Measurements from ENCODE around the gene INSR. TPM values are rescaled to one million over a fixed set of nuclear protein-coding genes. Genes with fewer than 3 reads are reported as not detected.
A peak's percentile ranks its signal among the peaks of the same experiment; 100 is the strongest.

The INSR gene
- total and polyA plus RNA-seq, 4 donors: 4.8 to 106 (median 39.5) TPM

DNA sequence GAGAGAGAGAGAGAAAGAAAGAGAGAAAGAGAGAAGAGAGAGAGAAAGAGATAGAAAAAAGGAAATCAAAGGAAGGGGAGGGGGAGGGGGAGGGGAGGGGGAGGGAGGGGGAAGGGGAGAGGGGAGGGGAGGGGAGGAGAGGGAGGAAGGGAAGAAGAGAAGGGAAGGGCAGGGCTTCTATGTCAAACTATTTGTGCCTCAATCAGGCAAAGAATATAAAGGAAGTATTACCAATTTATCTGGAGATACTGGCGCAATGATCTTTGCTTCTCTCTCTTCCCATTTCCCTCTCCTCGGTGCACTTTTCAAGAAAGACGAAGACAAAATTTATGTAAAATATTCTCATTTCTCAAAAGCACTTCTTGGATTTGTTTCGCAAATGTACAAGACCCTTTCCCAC, 9.3 kb upstream of the INSR start:
- Histone ChIP-seq H3K27ac (ENCODE audit: low read depth in 1 of 2, low read length in 2 of 2) (no peak overlapping the region), H3K4me1 (ENCODE audit: control insufficient read depth in 1 of 2, insufficient read depth in 2 of 2, low read length in 2 of 2) (no peaks in the 10 kb centered on the region), H3K9me3 (ENCODE audit: control insufficient read depth, low read length) (no peaks in the 10 kb centered on the region), H3K36me3 (ENCODE audit: control insufficient read depth in 1 of 2, insufficient read depth in 2 of 2, low read length in 1 of 2) (no peaks in the 10 kb centered on the region), H3K27me3 (ENCODE audit: control insufficient read depth in 1 of 2, insufficient read depth in 2 of 2, low read length in 1 of 2) (no peaks in the 10 kb centered on the region), H3K4me3 (ENCODE audit: low read length in 2 of 2) (no peak overlapping the region)
- intact Hi-C loops (cut with DNase I): no loop called here
- no peak for DNase-seq
- ATAC-seq (ENCODE audit: low FRiP score): no peak
- 85 to 88% methylated on average over 4 of the region's 4 CpGs for WGBS, 2 donors

DNA sequence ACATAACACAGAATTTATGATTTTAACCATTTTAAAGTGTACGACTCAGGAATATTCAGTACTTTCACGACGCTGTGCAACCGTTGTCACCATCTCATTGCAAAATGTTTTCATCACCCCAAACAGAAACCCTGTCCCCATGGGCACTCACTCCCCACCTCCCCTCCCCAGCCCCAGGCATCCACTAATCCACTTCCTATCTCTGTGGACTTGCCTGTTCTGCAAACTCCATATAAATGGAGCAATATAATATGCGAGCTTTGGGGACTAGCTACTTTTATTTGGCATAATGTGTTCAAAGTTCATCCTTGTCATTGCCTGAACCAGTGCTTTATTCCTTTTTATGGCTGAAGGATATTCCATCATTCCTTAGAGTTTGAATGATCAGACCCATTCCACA, 7.3 kb upstream of the INSR start:
- 87 to 88% methylated on average over 5 of the region's 5 CpGs for WGBS, 2 donors
- Histone ChIP-seq H3K27ac (ENCODE audit: low read depth in 1 of 2, low read length in 2 of 2) (no peak overlapping the region), H3K27me3 (ENCODE audit: control insufficient read depth in 1 of 2, insufficient read depth in 2 of 2, low read length in 1 of 2) (no peaks in the 10 kb centered on the region), H3K36me3 (ENCODE audit: control insufficient read depth in 1 of 2, insufficient read depth in 2 of 2, low read length in 1 of 2) (no peaks in the 10 kb centered on the region), H3K9me3 (ENCODE audit: control insufficient read depth, low read length) (no peaks in the 10 kb centered on the region), H3K4me3 (ENCODE audit: low read length in 2 of 2) (no peak overlapping the region), H3K4me1 (ENCODE audit: control insufficient read depth in 1 of 2, insufficient read depth in 2 of 2, low read length in 2 of 2) (no peaks in the 10 kb centered on the region)
- no peak for DNase-seq
- intact Hi-C loops (cut with DNase I): no loop called here
- no peak for ATAC-seq (ENCODE audit: low FRiP score)

- no peaks in the 10 kb centered on the region for H3K4me1 ChIP-seq (ENCODE audit: control insufficient read depth in 1 of 2, insufficient read depth in 2 of 2, low read length in 2 of 2)
- no peaks in the 10 kb centered on the region for H3K9me3 ChIP-seq (ENCODE audit: control insufficient read depth, low read length)
- H3K4me3 ChIP-seq (ENCODE audit: low read length in 2 of 2): no peak overlapping the region
- WGBS, 2 donors: 25 to 29% methylated on average over 7 of the region's 7 CpGs
- no peaks in the 10 kb centered on the region for H3K27me3 ChIP-seq (ENCODE audit: control insufficient read depth in 1 of 2, insufficient read depth in 2 of 2, low read length in 1 of 2)
- ATAC-seq (ENCODE audit: low FRiP score) (no peak), DNase-seq (no peak)
- no peak overlapping the region for H3K27ac ChIP-seq (ENCODE audit: low read depth in 1 of 2, low read length in 2 of 2)
- H3K36me3 ChIP-seq (ENCODE audit: control insufficient read depth in 1 of 2, insufficient read depth in 2 of 2, low read length in 1 of 2): no peaks in the 10 kb centered on the region
- intact Hi-C loops (cut with DNase I): loop anchor here (5.0 to 10.0 kb wide), 3 partner anchors 63 to 150 kb away; no protein-coding TSS in a partner anchor
These were observed 3.5 kb upstream of the INSR start for GRCh38 chr19:7297742-7298141.

DNA sequence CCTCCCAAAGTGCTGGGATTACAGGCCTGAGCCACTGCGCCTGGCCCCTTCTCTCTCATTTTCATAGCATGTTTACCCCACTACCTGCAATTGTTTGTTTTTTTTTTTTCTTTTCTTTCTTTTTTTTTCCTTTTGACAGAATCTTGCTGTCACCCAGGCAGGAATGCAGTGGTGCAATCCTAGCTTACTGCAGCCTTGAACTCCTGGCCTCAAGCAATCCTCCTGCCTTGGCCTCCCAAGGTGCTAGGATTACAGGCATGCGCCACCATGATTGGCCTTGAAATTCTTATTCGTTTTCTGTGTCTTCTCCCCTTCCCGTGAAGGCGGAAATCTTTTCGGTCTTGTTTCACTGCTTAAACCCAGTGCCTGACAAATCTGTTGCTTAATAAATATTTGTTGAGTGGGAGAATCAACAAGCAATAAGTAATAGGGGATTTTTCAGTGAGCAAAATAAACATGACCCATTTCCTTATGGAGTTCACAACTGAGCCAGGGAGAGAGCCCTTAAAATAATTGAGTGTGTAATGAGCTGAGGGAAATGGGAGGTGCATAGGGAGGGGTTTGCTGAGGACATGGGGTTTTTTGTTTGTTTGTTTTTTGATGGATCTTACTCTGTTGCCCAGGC, 1.8 kb upstream of the INSR start:
- intact Hi-C loops (cut with DNase I): loop anchor here (5.0 to 10.0 kb wide), 3 partner anchors 61 to 149 kb away; no protein-coding TSS in a partner anchor
- DNase-seq (no peak), ATAC-seq (ENCODE audit: low FRiP score) (no peak)
- peaks cover 0 to 2% of the 10 kb centered on the region in 2 donors for H3K4me1 ChIP-seq (ENCODE audit: control insufficient read depth in 1 of 2, insufficient read depth in 2 of 2, low read length in 2 of 2)
- H3K4me3 ChIP-seq (ENCODE audit: low read length in 2 of 2): no peak overlapping the region
- 95 to 96% methylated on average over 6 of the region's 6 CpGs for WGBS, 2 donors
- H3K27ac ChIP-seq (ENCODE audit: low read depth in 1 of 2, low read length in 2 of 2): no peak overlapping the region
- no peaks in the 10 kb centered on the region for H3K36me3 ChIP-seq (ENCODE audit: control insufficient read depth in 1 of 2, insufficient read depth in 2 of 2, low read length in 1 of 2)
- H3K9me3 ChIP-seq (ENCODE audit: control insufficient read depth, low read length): no peaks in the 10 kb centered on the region
- no peaks in the 10 kb centered on the region for H3K27me3 ChIP-seq (ENCODE audit: control insufficient read depth in 1 of 2, insufficient read depth in 2 of 2, low read length in 1 of 2)

- ATAC-seq (ENCODE audit: low FRiP score): peak; percentile 86
- 1 to 2% methylated on average over 41 to 43 of the region's 43 CpGs for WGBS, 2 donors
- Histone ChIP-seq H3K27me3 (ENCODE audit: control insufficient read depth in 1 of 2, insufficient read depth in 2 of 2, low read length in 1 of 2) (no peaks in the 10 kb centered on the region), H3K27ac (ENCODE audit: low read depth in 1 of 2, low read length in 2 of 2) (peak overlapping the region in 1 of 2 donors; percentile 60), H3K36me3 (ENCODE audit: control insufficient read depth in 1 of 2, insufficient read depth in 2 of 2, low read length in 1 of 2) (no peaks in the 10 kb centered on the region), H3K9me3 (ENCODE audit: control insufficient read depth, low read length) (no peaks in the 10 kb centered on the region), H3K4me1 (ENCODE audit: control insufficient read depth in 1 of 2, insufficient read depth in 2 of 2, low read length in 2 of 2) (peaks cover 0 to 2% of the 10 kb centered on the region in 2 donors), H3K4me3 (ENCODE audit: low read length in 2 of 2) (peak overlapping the region; percentile 64 to 84)
- intact Hi-C loops (cut with DNase I): loop anchor here (1.0 to 10.0 kb wide), 6 partner anchors 42 to 147 kb away; no protein-coding TSS in a partner anchor
- peak; percentile 84 to 93 for DNase-seq
These were observed 471 bp upstream of the INSR start for GRCh38 chr19:7294558-7295212.

- 7 to 9% methylated on average over 46 to 54 of the region's 54 CpGs for WGBS, 2 donors
- intact Hi-C loops (cut with DNase I): loop anchor here (5.0 to 10.0 kb wide), 3 partner anchors 41 to 136 kb away; no protein-coding TSS in a partner anchor
- Histone ChIP-seq H3K9me3 (ENCODE audit: control insufficient read depth, low read length) (no peaks in the 10 kb centered on the region), H3K4me1 (ENCODE audit: control insufficient read depth in 1 of 2, insufficient read depth in 2 of 2, low read length in 2 of 2) (peaks cover 0 to 2% of the 10 kb centered on the region in 2 donors), H3K36me3 (ENCODE audit: control insufficient read depth in 1 of 2, insufficient read depth in 2 of 2, low read length in 1 of 2) (no peaks in the 10 kb centered on the region), H3K27me3 (ENCODE audit: control insufficient read depth in 1 of 2, insufficient read depth in 2 of 2, low read length in 1 of 2) (no peaks in the 10 kb centered on the region), H3K27ac (ENCODE audit: low read depth in 1 of 2, low read length in 2 of 2) (peak overlapping the region; percentile 45 to 59), H3K4me3 (ENCODE audit: low read length in 2 of 2) (peak overlapping the region; percentile 90 to 94)
- DNase-seq: peak; percentile 69 to 83
- ATAC-seq (ENCODE audit: low FRiP score): peak; percentile 33
These were observed 1.1 kb downstream of the INSR start for GRCh38 chr19:7292950-7293761.

GRCh38 chr19:7292352-7292949, 1.8 kb downstream of the INSR start:
- H3K4me1 ChIP-seq (ENCODE audit: control insufficient read depth in 1 of 2, insufficient read depth in 2 of 2, low read length in 2 of 2): peaks cover 0 to 2% of the 10 kb centered on the region in 2 donors
- H3K4me3 ChIP-seq (ENCODE audit: low read length in 2 of 2): peak overlapping the region; percentile 90 to 94
- ATAC-seq (ENCODE audit: low FRiP score) (no peak), DNase-seq (no peak)
- 72 to 79% methylated on average over 12 of the region's 12 CpGs for WGBS, 2 donors
- no peaks in the 10 kb centered on the region for H3K9me3 ChIP-seq (ENCODE audit: control insufficient read depth, low read length)
- intact Hi-C loops (cut with DNase I): loop anchor here (5.0 to 10.0 kb wide), 3 partner anchors 40 to 135 kb away; no protein-coding TSS in a partner anchor
- no peaks in the 10 kb centered on the region for H3K36me3 ChIP-seq (ENCODE audit: control insufficient read depth in 1 of 2, insufficient read depth in 2 of 2, low read length in 1 of 2)
- H3K27ac ChIP-seq (ENCODE audit: low read depth in 1 of 2, low read length in 2 of 2): peak overlapping the region in 1 of 2 donors; percentile 45
- H3K27me3 ChIP-seq (ENCODE audit: control insufficient read depth in 1 of 2, insufficient read depth in 2 of 2, low read length in 1 of 2): no peaks in the 10 kb centered on the region

GRCh38 chr19:7288977-7289376, 5.2 kb downstream of the INSR start:
- DNase-seq: no peak
- Histone ChIP-seq H3K36me3 (ENCODE audit: control insufficient read depth in 1 of 2, insufficient read depth in 2 of 2, low read length in 1 of 2) (no peaks in the 10 kb centered on the region), H3K27ac (ENCODE audit: low read depth in 1 of 2, low read length in 2 of 2) (no peak overlapping the region), H3K4me3 (ENCODE audit: low read length in 2 of 2) (no peak overlapping the region), H3K27me3 (ENCODE audit: control insufficient read depth in 1 of 2, insufficient read depth in 2 of 2, low read length in 1 of 2) (no peaks in the 10 kb centered on the region), H3K4me1 (ENCODE audit: control insufficient read depth in 1 of 2, insufficient read depth in 2 of 2, low read length in 2 of 2) (peaks cover 0 to 2% of the 10 kb centered on the region in 2 donors), H3K9me3 (ENCODE audit: control insufficient read depth, low read length) (no peaks in the 10 kb centered on the region)
- intact Hi-C loops (cut with DNase I): no loop called here
- WGBS, 2 donors: 52 to 54% methylated on average over 6 of the region's 6 CpGs
- no peak for ATAC-seq (ENCODE audit: low FRiP score)

Data from aorta (tissue), 5 donors.